NCI-H345 (cell line): Measurements from ENCODE around the gene TMEM30A.
A peak's percentile ranks its signal among the peaks of the same experiment; 100 is the strongest.

Experiments used
- DNase-seq: peaks from one replicate; lab custom pipeline; 2025; lab: John Stamatoyannopoulos, UW

Gene TMEM30A

GRCh38 chr6:75215291-75215690 is 69.3 kb downstream of the TMEM30A start:
- no peak for DNase-seq

GRCh38 chr6:75213732-75214131 is 70.9 kb downstream of the TMEM30A start:
- no peak for DNase-seq

- DNase-seq, result no peak
These were observed 71.5 kb downstream of the TMEM30A start for GRCh38 chr6:75213112-75213511.

- DNase-seq, result no peak
These were observed 72.5 kb downstream of the TMEM30A start for GRCh38 chr6:75211920-75212590.

- peak; percentile 58 for DNase-seq
These were observed 73.5 kb downstream of the TMEM30A start for GRCh38 chr6:75210885-75211739.

- no peak for DNase-seq
These were observed 75.3 kb downstream of the TMEM30A start for GRCh38 chr6:75209184-75209723.

- peak; percentile 81 for DNase-seq
These were observed 76.1 kb downstream of the TMEM30A start for GRCh38 chr6:75208298-75209183.

- no peak for DNase-seq
These were observed 77.8 kb downstream of the TMEM30A start for GRCh38 chr6:75206576-75207342.

GRCh38 chr6:75205776-75206575 is 78.6 kb downstream of the TMEM30A start, which contains the start of gene COL12A1:
Gene COL12A1, minus strand, starts transcription at chr6:75206053. Its CDS starts 3,261 bp downstream, at chr6:75202792.
- DNase-seq, result peak; percentile 37

- peak; percentile 37 for DNase-seq
These were observed 79.4 kb downstream of the TMEM30A start for GRCh38 chr6:75204959-75205775.

GRCh38 chr6:75204217-75204958 is 80.2 kb downstream of the TMEM30A start:
- peak; percentile 69 for DNase-seq

GRCh38 chr6:75203721-75204120 is 80.9 kb downstream of the TMEM30A start:
- no peak for DNase-seq
